WTC11 (cell line): ENCODE data around the gene ST3GAL5. TPM values are rescaled to one million over a fixed set of nuclear protein-coding genes. Genes with fewer than 3 reads are reported as not detected.

Source experiments
- ATAC-seq: fragments of 200-7000 bp; cut with Tn5 transposase; 2 replicates; pipeline ENCODE4 v1.10.0; 2021; ENCODE audit warnings: mild to moderate bottlenecking, moderate library complexity
- CTCF ChIA-PET: fragments of 300-600 bp; sonication (Branson Sonifier 250); formaldehyde crosslinking; loops from one replicate; lab custom pipeline; 2021; ENCODE audit warnings: antibody characterized with exemption; lab: Charles Lee
- POLR2A ChIA-PET: fragments of 350-600 bp; sonication (Branson Sonifier 250); formaldehyde crosslinking; loops from one replicate; lab custom pipeline; 2021; ENCODE audit warnings: antibody characterized with exemption; lab: Charles Lee
- DNase-seq: peaks from one replicate; pipeline ENCODE4 v3.0.0; 2021; ENCODE audit warnings: low spot score
- H3K27ac Mint-ChIP-seq: 2 replicates; pipeline ENCODE4 v1.8.0; 2021; ENCODE audit warnings: mixed read lengths
- H3K27me3 Mint-ChIP-seq: 2 replicates; pipeline ENCODE4 v1.8.0; 2021; ENCODE audit warnings: low read depth, mild to moderate bottlenecking, moderate library complexity, mixed read lengths
- H3K36me3 Mint-ChIP-seq: 2 replicates; pipeline ENCODE4 v1.8.0; 2021; ENCODE audit warnings: mixed read lengths
- H3K4me1 Mint-ChIP-seq: 2 replicates; pipeline ENCODE4 v1.8.0; 2022; ENCODE audit warnings: mixed read lengths
- H3K4me3 Mint-ChIP-seq: 2 replicates; pipeline ENCODE4 v1.8.0; 2021; ENCODE audit warnings: mild to moderate bottlenecking, moderate library complexity, mixed read lengths
- H3K9me3 Mint-ChIP-seq: 2 replicates; pipeline ENCODE4 v1.8.0; 2021; ENCODE audit warnings: mixed read lengths
- ATF1 ChIP-seq: sonication (generic); formaldehyde crosslinking; IDR thresholded peaks from 2 replicates; pipeline ENCODE4 v1.8.1; 2023; ENCODE audit warnings: mild to moderate bottlenecking, moderate library complexity, missing genetic modification reagents
- EMX1 ChIP-seq: fragments of 250-450 bp; sonication (Bioruptor Pico); IDR thresholded peaks from 2 replicates; pipeline ENCODE4 v1.8.0; 2021; ENCODE audit warnings: mild to moderate bottlenecking
- ESRRA ChIP-seq: sonication (generic); formaldehyde crosslinking; IDR thresholded peaks from 2 replicates; pipeline ENCODE4 v1.8.1; 2022; ENCODE audit warnings: mild to moderate bottlenecking, missing genetic modification reagents, borderline replicate concordance
- FOXK1 ChIP-seq: sonication (generic); formaldehyde crosslinking; IDR thresholded peaks from 2 replicates; pipeline ENCODE4 v1.8.0; 2022; ENCODE audit warnings: mild to moderate bottlenecking, moderate library complexity, missing genetic modification reagents
- IRF2 ChIP-seq: sonication (generic); formaldehyde crosslinking; IDR thresholded peaks from 2 replicates; pipeline ENCODE4 v1.8.0; 2022; ENCODE audit warnings: low read depth, missing genetic modification reagents, borderline replicate concordance
- MXD4 ChIP-seq: fragments of 250-450 bp; sonication (Bioruptor Pico); IDR thresholded peaks from 2 replicates; pipeline ENCODE4 v1.8.0; 2021; ENCODE audit warnings: mild to moderate bottlenecking, moderate library complexity, borderline replicate concordance
- MYBL2 ChIP-seq: sonication (generic); formaldehyde crosslinking; IDR thresholded peaks from 2 replicates; pipeline ENCODE4 v1.8.1; 2023; ENCODE audit warnings: mild to moderate bottlenecking, moderate library complexity, missing genetic modification reagents
- NR1H2 ChIP-seq: sonication (generic); formaldehyde crosslinking; IDR thresholded peaks from 2 replicates; pipeline ENCODE4 v1.9.0; 2021; ENCODE audit warnings: mild to moderate bottlenecking, moderate library complexity, missing genetic modification reagents
- OVOL2 ChIP-seq: fragments of 250-450 bp; sonication (Bioruptor Pico); IDR thresholded peaks from 2 replicates; pipeline ENCODE4 v1.9.0; 2021; ENCODE audit warnings: mild to moderate bottlenecking, borderline replicate concordance
- SOX15 ChIP-seq: fragments of 250-450 bp; sonication (Bioruptor Pico); IDR thresholded peaks from 2 replicates; pipeline ENCODE4 v1.9.0; 2021; ENCODE audit warnings: mild to moderate bottlenecking
- TEAD4 ChIP-seq: sonication (generic); formaldehyde crosslinking; IDR thresholded peaks from 2 replicates; pipeline ENCODE4 v1.8.0; 2022; ENCODE audit warnings: mild to moderate bottlenecking, missing genetic modification reagents
- ZNF317 ChIP-seq: sonication (generic); formaldehyde crosslinking; IDR thresholded peaks from 2 replicates; pipeline ENCODE4 v1.8.1; 2023; ENCODE audit warnings: low read depth, mild to moderate bottlenecking, moderate library complexity, missing genetic modification reagents, borderline replicate concordance
- ZNF671 ChIP-seq: fragments of 250-450 bp; sonication (Bioruptor Pico); IDR thresholded peaks from 2 replicates; pipeline ENCODE4 v1.8.0; 2021; ENCODE audit warnings: mild to moderate bottlenecking
- total RNA-seq: library from RNA; stranded (reverse); gene quantifications from 3 replicates; pipeline ENCODE4 v1.2.3, GENCODE V29; 2021
- TF ChIP-seq, protein P1 (sequence below): fragments of 250-450 bp; sonication (Bioruptor Pico); IDR thresholded peaks from 2 replicates; pipeline ENCODE4 v2.1.2; 2022; ENCODE audit warnings: mild to moderate bottlenecking, moderate library complexity
- TF ChIP-seq, protein P2 (sequence below): fragments of 200-600 bp; IDR thresholded peaks from 2 replicates; pipeline ENCODE4 v1.8.0; 2022; ENCODE audit warnings: antibody characterized with exemption
- TF ChIP-seq, protein P3 (sequence below): sonication (generic); formaldehyde crosslinking; IDR thresholded peaks from 2 replicates; pipeline ENCODE4 v1.8.0; 2022; ENCODE audit warnings: mild to moderate bottlenecking, missing genetic modification reagents
- TF ChIP-seq, protein P4 (sequence below): sonication (generic); formaldehyde crosslinking; IDR thresholded peaks from 2 replicates; pipeline ENCODE4 v1.8.1; 2023; ENCODE audit warnings: mild to moderate bottlenecking, missing genetic modification reagents, borderline replicate concordance
- TF ChIP-seq, protein P5 (sequence below): sonication (generic); formaldehyde crosslinking; IDR thresholded peaks from 2 replicates; pipeline ENCODE4 v1.8.1; 2022; ENCODE audit warnings: low read depth, missing genetic modification reagents, borderline replicate concordance
- TF ChIP-seq, protein P6 (sequence below): sonication (generic); formaldehyde crosslinking; IDR thresholded peaks from 2 replicates; pipeline ENCODE4 v1.8.0; 2023; ENCODE audit warnings: missing genetic modification reagents, mild to moderate bottlenecking, borderline replicate concordance
- TF ChIP-seq, protein P7 (sequence below): sonication (generic); formaldehyde crosslinking; IDR thresholded peaks from 2 replicates; pipeline ENCODE4 v1.8.0; 2022; ENCODE audit warnings: mild to moderate bottlenecking, missing genetic modification reagents

The ST3GAL5 gene
- total RNA-seq, 1 experiment from 2014 or later, result 5.9 TPM

DNA sequence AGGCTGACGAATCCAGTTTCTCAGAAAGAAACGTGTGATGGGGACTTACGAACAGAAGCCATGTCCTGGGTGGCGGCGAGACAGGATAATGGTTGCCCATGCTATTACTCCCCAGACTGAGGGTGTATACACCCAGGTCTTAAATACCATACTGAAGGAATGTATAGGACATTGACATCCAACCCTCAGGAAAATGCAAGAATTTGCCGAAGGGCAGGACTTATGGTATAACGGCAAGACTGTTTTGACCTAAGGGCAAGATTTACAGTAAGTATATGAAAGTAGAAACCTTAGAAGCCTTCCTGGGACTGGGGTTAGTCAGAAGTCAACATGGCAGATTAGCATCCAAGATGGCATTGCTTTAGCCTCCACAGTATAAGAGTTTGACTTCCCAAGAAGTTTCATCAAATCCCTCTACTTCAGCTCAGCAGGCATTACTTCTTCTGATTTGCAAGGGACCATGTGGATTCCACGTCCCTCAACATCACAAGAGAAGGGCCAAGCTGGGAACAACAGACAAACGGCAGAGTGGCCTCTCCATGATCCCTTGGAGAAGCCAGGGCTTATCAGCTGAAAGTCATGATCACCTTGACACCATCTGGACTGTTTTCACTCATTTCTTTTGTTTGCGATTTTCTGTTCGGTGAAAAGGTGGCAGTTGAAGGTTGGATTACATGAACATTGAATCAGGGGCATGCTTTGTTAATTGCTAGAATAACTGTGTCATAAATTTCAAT, 21.1 kb downstream of the ST3GAL5 start:
- CTCF ChIA-PET, result interaction anchor here (0.5 to 1.3 kb wide), 3 partner anchors 138 to 290 kb away, joined by 3 to 4 read pairs (median 3); partner anchors contain the start of gene VAMP8
- H3K4me1 Mint-ChIP-seq, result peaks cover 10% of the 10 kb centered on the region
- H3K27ac Mint-ChIP-seq, result peak overlapping the region; percentile 47; the same call in 1 of the 2 replicates
- DNase-seq (no peak), ATAC-seq (peak; percentile 22; the same call in 1 of the 2 replicates)
- no peak overlapping the region for H3K4me3 Mint-ChIP-seq
- no peaks in the 10 kb centered on the region for H3K36me3 Mint-ChIP-seq
- POLR2A ChIA-PET, result interaction anchor here (0.7 kb wide), 1 partner anchor 54 kb away, joined by 3 read pairs; no protein-coding TSS in a partner anchor
- no peaks in the 10 kb centered on the region for H3K9me3 Mint-ChIP-seq
- H3K27me3 Mint-ChIP-seq, result no peaks in the 10 kb centered on the region
- TF ChIP-seq EMX1 (no peak), MXD4 (CRISPR knock-in tag) (no peak), OVOL2 (no peak), ESRRA (CRISPR knock-in tag) (no peak), FOXK1 (CRISPR knock-in tag) (no peak)
- TF ChIP-seq, protein P1, sequence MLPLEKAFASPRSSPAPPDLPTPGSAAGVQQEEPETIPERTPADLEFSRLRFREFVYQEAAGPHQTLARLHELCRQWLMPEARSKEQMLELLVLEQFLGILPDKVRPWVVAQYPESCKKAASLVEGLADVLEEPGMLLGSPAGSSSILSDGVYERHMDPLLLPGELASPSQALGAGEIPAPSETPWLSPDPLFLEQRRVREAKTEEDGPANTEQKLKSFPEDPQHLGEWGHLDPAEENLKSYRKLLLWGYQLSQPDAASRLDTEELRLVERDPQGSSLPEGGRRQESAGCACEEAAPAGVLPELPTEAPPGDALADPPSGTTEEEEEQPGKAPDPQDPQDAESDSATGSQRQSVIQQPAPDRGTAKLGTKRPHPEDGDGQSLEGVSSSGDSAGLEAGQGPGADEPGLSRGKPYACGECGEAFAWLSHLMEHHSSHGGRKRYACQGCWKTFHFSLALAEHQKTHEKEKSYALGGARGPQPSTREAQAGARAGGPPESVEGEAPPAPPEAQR (CRISPR knock-in tag), result no peak
- TF ChIP-seq, protein P2, sequence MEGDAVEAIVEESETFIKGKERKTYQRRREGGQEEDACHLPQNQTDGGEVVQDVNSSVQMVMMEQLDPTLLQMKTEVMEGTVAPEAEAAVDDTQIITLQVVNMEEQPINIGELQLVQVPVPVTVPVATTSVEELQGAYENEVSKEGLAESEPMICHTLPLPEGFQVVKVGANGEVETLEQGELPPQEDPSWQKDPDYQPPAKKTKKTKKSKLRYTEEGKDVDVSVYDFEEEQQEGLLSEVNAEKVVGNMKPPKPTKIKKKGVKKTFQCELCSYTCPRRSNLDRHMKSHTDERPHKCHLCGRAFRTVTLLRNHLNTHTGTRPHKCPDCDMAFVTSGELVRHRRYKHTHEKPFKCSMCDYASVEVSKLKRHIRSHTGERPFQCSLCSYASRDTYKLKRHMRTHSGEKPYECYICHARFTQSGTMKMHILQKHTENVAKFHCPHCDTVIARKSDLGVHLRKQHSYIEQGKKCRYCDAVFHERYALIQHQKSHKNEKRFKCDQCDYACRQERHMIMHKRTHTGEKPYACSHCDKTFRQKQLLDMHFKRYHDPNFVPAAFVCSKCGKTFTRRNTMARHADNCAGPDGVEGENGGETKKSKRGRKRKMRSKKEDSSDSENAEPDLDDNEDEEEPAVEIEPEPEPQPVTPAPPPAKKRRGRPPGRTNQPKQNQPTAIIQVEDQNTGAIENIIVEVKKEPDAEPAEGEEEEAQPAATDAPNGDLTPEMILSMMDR, result no peak

DNA sequence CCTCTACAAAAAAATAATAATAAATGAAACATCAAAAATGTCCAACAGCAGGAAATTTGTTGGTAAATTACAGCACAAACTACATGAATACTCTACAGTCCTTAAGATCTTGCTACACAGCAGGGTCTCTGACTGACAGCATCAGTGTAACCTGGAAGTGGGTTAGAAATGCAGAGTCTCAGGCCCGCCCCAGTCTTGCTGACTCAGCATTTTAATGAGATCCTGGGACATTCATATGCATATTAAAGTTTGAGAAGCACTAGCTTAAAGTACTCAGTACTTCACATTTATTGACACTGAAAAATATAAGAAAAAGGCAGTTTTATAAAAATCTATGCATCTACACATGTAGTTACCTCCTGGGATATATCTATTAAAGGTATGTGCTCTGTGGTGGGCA, 21.7 kb downstream of the ST3GAL5 start:
- Mint-ChIP-seq H3K27ac (peak overlapping the region; percentile 37; the same call in 1 of the 2 replicates), H3K9me3 (no peaks in the 10 kb centered on the region), H3K27me3 (no peaks in the 10 kb centered on the region), H3K4me1 (peaks cover 10% of the 10 kb centered on the region), H3K4me3 (no peak overlapping the region), H3K36me3 (no peaks in the 10 kb centered on the region)
- ChIA-PET POLR2A (no interaction called here), CTCF (interaction anchor here (1.3 to 1.8 kb wide), 2 partner anchors 40 to 138 kb away, joined by 3 to 7 read pairs; no protein-coding TSS in a partner anchor)
- ATAC-seq, result no peak
- no peak for DNase-seq
- TF ChIP-seq, protein P3, sequence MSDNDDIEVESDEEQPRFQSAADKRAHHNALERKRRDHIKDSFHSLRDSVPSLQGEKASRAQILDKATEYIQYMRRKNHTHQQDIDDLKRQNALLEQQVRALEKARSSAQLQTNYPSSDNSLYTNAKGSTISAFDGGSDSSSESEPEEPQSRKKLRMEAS (CRISPR knock-in tag), result no peak
- TF ChIP-seq SOX15 (CRISPR knock-in tag) (no peak), ZNF317 (no peak), MYBL2 (CRISPR knock-in tag) (no peak), NR1H2 (CRISPR knock-in tag) (no peak), ZNF671 (CRISPR knock-in tag) (no peak), IRF2 (CRISPR knock-in tag) (no peak), ATF1 (no peak), TEAD4 (CRISPR knock-in tag) (no peak)
- TF ChIP-seq, protein P4, sequence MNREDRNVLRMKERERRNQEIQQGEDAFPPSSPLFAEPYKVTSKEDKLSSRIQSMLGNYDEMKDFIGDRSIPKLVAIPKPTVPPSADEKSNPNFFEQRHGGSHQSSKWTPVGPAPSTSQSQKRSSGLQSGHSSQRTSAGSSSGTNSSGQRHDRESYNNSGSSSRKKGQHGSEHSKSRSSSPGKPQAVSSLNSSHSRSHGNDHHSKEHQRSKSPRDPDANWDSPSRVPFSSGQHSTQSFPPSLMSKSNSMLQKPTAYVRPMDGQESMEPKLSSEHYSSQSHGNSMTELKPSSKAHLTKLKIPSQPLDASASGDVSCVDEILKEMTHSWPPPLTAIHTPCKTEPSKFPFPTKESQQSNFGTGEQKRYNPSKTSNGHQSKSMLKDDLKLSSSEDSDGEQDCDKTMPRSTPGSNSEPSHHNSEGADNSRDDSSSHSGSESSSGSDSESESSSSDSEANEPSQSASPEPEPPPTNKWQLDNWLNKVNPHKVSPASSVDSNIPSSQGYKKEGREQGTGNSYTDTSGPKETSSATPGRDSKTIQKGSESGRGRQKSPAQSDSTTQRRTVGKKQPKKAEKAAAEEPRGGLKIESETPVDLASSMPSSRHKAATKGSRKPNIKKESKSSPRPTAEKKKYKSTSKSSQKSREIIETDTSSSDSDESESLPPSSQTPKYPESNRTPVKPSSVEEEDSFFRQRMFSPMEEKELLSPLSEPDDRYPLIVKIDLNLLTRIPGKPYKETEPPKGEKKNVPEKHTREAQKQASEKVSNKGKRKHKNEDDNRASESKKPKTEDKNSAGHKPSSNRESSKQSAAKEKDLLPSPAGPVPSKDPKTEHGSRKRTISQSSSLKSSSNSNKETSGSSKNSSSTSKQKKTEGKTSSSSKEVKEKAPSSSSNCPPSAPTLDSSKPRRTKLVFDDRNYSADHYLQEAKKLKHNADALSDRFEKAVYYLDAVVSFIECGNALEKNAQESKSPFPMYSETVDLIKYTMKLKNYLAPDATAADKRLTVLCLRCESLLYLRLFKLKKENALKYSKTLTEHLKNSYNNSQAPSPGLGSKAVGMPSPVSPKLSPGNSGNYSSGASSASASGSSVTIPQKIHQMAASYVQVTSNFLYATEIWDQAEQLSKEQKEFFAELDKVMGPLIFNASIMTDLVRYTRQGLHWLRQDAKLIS (CRISPR knock-in tag), result no peak
- TF ChIP-seq, protein P5, sequence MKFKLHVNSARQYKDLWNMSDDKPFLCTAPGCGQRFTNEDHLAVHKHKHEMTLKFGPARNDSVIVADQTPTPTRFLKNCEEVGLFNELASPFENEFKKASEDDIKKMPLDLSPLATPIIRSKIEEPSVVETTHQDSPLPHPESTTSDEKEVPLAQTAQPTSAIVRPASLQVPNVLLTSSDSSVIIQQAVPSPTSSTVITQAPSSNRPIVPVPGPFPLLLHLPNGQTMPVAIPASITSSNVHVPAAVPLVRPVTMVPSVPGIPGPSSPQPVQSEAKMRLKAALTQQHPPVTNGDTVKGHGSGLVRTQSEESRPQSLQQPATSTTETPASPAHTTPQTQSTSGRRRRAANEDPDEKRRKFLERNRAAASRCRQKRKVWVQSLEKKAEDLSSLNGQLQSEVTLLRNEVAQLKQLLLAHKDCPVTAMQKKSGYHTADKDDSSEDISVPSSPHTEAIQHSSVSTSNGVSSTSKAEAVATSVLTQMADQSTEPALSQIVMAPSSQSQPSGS (CRISPR knock-in tag), result no peak
- TF ChIP-seq, protein P6, sequence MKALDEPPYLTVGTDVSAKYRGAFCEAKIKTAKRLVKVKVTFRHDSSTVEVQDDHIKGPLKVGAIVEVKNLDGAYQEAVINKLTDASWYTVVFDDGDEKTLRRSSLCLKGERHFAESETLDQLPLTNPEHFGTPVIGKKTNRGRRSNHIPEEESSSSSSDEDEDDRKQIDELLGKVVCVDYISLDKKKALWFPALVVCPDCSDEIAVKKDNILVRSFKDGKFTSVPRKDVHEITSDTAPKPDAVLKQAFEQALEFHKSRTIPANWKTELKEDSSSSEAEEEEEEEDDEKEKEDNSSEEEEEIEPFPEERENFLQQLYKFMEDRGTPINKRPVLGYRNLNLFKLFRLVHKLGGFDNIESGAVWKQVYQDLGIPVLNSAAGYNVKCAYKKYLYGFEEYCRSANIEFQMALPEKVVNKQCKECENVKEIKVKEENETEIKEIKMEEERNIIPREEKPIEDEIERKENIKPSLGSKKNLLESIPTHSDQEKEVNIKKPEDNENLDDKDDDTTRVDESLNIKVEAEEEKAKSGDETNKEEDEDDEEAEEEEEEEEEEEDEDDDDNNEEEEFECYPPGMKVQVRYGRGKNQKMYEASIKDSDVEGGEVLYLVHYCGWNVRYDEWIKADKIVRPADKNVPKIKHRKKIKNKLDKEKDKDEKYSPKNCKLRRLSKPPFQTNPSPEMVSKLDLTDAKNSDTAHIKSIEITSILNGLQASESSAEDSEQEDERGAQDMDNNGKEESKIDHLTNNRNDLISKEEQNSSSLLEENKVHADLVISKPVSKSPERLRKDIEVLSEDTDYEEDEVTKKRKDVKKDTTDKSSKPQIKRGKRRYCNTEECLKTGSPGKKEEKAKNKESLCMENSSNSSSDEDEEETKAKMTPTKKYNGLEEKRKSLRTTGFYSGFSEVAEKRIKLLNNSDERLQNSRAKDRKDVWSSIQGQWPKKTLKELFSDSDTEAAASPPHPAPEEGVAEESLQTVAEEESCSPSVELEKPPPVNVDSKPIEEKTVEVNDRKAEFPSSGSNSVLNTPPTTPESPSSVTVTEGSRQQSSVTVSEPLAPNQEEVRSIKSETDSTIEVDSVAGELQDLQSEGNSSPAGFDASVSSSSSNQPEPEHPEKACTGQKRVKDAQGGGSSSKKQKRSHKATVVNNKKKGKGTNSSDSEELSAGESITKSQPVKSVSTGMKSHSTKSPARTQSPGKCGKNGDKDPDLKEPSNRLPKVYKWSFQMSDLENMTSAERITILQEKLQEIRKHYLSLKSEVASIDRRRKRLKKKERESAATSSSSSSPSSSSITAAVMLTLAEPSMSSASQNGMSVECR, result no peak
- TF ChIP-seq, protein P7, sequence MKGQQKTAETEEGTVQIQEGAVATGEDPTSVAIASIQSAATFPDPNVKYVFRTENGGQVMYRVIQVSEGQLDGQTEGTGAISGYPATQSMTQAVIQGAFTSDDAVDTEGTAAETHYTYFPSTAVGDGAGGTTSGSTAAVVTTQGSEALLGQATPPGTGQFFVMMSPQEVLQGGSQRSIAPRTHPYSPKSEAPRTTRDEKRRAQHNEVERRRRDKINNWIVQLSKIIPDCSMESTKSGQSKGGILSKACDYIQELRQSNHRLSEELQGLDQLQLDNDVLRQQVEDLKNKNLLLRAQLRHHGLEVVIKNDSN, result no peak
